ENCODE measurements around the gene MRPL22.
A peak's percentile ranks its signal among the peaks of the same experiment; 100 is the strongest.
"Not testable (repeated sequence)": the region's sequence is repeated elsewhere in the genome, so short reads cannot be mapped to it uniquely, and the experiment has no call there.

Gene MRPL22

GRCh38 chr5:154943527-154943926 lies 2.7 kb downstream of the MRPL22 start:
- ATAC-seq (no peak), DNase-seq (no peak)

DNA sequence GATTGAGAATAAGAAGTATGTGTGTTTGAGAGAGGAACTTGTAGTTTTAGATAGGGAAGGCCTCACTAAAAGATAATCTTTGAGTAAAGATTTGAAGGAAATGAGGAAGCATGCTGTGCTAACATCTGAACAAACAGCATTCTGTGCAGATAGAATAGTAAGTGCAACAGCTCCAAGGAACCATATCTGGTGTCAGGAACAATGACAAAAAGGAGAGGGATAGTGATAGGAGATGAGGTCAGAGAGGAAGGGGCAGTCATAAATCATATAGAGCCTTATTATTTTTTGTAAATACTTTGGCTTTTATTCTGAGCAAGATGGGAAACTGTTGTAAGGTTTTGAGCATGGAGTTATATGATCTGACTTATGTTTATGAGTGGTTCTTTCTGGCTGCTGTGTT lies 3.8 kb downstream of the MRPL22 start:
- ATAC-seq, result no peak
- no peak for DNase-seq

- ATAC-seq (no peak), DNase-seq (no peak)
These were observed 4.9 kb downstream of the MRPL22 start for GRCh38 chr5:154945695-154946301.

DNA sequence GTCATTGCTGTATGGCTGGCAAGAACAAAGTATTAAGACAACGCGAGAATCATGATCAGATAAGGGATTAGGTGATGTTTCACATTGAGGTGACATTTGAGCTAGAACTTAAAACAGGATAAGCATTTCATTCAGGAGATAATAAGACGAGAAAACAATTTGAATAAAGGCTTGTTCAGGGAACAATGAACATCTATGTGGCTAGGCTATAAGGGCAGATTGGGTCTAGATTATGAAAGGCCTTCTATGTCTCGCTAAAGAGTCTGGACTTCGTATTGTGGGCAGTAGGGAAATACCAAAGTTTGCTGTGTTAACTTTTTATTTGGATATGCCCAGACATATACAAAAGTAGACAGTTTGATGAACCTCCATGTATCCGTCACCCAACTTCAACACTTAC lies 6.9 kb downstream of the MRPL22 start:
- ATAC-seq, result no peak
- no peak for DNase-seq

DNA sequence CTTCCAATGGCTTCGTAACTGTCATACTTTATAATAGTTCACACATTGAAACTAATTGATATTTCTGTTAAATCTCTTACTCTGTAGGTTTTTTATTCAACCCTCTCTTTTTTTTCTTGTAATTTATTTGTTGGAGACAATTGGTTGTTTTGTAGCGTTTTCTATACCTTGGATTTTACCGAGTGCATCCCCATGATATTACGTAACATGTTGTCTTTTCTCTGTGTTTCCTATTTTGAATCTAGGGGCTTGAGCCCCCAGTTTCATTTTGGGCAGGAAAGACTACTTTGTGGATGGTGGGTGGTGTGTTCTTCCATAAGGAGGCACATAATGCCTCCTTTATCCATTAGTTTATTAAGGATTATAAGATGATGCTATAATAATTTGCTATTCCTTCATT lies 7.4 kb downstream of the MRPL22 start:
- DNase-seq (no peak), ATAC-seq (no peak)

DNA sequence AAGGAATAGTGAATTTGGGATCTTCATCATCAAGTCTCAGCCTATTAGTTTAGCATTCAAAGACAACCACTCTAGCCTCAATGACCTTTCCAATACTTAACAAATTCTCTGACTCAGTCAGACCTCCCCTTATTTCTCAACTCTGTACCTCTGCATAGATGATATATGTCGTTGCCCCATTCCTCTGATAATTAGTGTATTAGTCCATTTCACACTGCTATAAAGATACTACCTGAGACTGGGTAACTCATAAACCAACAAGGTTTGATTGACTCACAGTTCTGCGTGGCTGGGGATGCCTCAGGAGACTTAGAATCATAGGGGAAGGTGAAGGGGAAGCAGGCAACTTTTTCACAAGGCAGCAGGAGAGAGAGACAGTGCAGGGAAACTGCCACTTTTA lies 8.9 kb downstream of the MRPL22 start:
- ATAC-seq, result no peak
- no peak for DNase-seq

- ATAC-seq (no peak), DNase-seq (no peak)
These were observed 15.8 kb downstream of the MRPL22 start for GRCh38 chr5:154956712-154957111.

- ATAC-seq (no peak), DNase-seq (no peak)
These were observed 21.6 kb downstream of the MRPL22 start for GRCh38 chr5:154962494-154962893.

- no peak for ATAC-seq
- no peak for DNase-seq
These were observed 25.4 kb downstream of the MRPL22 start for GRCh38 chr5:154966081-154966841.

GRCh38 chr5:154966874-154967273 lies 26.0 kb downstream of the MRPL22 start:
- ATAC-seq (no peak), DNase-seq (no peak)

- DNase-seq, result no peak
- no peak for ATAC-seq
These were observed 26.6 kb downstream of the MRPL22 start for GRCh38 chr5:154967421-154968024.

DNA sequence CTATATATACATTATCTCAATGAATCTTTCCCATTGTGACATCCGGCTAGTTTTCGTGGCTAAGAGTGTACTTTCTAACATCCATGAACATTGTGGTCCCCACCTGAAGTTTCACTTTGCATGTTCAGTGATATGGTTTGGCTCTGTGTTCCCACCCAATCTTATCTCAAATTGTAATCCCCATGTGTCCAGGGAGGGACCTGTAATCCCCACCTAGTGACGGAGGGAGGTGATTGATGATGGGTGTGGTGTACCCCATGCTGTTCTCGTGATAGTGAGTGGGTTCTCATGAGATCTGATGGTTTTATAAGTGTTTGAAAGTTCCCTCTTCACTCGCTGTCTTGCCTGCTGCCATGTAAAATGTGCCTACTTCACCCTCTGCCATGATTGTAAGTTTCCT lies 28.1 kb downstream of the MRPL22 start:
- DNase-seq, result no peak
- ATAC-seq, result no peak

DNA sequence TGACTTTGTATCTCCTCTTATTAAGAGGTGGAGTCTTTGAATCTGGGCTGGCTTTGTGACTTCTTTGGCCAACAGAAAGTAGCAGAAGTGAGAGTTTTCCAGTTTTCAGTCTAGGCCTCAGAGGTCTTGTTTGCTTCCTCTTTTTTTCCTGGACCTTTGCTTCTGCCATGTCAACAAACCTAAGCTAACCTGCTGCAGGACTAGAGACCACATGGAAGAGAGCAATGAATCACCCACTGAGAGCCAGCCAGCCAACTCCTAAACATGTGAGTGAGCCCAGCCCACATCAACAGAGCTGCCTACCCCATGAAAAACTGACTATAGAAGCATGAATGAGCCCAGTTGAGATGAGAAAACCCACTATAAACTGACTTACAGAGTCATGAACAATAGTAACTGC lies 29.9 kb downstream of the MRPL22 start:
- DNase-seq (no peak), ATAC-seq (no peak)

- ATAC-seq (no peak), DNase-seq (no peak)
These were observed 30.6 kb downstream of the MRPL22 start for GRCh38 chr5:154971501-154971900.

DNA sequence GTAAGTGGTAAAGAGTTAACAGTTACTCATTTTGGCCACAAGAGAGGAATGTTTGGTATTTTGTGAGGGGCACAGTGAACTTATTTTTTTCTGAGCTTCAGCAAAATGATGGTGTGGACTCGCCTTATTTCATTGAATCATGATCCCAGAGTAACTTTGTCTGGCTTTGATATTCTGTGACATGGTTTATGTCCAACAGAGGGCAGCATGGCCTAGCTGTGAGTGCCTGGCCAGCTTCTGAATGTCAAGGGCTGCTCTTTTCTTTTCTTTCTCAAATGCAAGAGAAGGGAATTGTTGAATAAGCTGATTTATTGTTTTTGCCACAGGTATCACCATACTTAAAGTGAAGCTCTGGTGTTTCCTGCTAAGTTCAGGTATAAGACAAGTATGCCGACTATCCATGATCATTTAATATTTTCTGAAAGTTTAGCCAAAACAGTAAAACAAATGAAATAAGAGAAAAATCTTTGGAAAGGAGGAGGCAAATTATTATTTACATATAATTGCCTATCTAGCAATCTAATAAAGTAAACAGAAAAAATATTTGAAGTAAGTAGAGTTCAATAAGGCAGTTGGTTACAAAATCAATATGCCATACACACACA lies 31.7 kb downstream of the MRPL22 start:
- peak; percentile 55 for ATAC-seq
- DNase-seq, result peak; percentile 9

- not testable (repeated sequence) for DNase-seq, ATAC-seq
These were observed 35.2 kb downstream of the MRPL22 start for GRCh38 chr5:154976082-154976481.

DNA sequence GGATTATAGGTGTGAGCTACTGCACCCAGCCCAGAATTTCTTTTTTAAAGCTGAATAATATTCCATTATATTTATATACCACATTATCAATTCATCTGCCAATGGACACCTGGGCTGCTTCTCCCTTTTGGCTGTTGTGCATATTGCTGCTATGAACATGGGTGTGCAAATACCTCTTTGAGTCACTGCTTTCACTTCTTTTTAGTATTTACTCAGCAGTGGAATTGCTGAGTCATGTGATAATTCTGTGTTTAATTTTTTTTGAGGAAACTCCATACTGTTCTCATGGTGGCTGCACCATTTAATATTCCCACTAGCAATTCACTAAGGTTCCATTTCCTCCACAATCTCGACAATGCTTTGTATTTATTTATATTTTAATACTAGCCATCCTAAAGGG lies 36.5 kb downstream of the MRPL22 start:
- DNase-seq (no peak), ATAC-seq (no peak)

DNA sequence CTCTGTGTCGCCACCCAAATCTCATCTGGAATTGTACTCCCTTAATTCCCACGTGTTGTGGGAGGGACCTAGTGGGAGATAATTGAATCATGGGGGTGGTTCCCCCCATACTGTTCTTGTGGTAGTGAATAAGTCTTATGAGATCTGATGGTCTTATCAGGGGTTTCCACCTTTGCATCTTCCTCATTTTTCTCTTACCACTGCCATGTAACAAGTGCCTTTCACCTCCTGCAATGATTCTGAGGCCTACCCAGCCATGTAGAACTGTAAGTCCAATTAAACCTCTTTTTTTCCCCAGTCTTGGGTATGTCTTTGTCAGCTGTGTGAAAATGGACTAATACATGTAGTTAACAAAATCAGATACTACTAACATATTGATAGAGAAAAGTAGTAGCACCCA lies 37.4 kb downstream of the MRPL22 start:
- DNase-seq, ATAC-seq: not testable (repeated sequence)

DNA sequence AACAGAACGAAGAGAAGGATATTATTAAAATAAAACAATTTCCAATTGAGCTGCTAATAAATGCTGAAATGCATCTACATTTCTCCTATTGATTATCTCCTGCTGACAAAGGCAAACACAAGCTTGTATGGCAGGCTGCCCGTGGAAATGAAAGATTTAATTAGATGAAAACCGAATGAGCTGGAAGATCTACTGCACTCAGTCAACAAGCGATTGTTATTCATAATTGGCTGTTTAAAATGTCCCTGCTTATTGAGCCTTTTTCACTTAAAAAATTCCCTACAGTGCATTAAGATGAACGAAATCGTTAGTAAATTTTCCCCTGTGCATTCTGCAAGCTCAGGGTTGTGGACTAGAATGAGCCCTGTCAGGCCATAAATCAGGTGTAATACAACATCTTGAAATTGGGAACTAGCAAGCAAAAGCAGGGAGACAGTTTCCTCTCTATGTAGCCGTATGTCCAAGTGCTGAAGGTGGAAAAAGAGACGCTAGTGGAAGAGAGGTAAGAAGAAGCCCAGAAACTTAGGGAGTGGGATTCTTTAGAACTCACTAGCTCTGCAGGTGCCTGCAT lies 44.2 kb downstream of the MRPL22 start:
- ATAC-seq, result no peak
- DNase-seq, result no peak

- no peak for DNase-seq
- ATAC-seq, result no peak
These were observed 45.3 kb downstream of the MRPL22 start for GRCh38 chr5:154986151-154986550.

DNA sequence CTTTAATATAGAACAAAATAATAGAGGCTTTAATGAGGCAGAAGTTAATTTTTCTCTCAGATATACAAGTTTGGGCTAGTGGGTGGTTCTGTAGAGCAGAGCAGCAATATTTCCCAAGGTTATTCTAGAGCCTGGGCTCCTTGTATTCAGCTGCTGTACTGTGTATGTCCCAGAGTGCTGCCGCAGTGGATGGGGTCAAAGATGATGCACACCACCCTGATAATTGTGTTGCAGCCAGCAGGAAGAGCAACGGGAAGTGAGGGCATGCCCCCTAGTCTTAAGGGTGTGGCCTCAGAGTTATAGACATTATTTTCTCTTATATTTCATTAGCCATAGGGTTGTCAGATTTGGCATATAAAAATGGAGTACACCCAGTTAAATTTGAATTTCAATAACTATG lies 48.8 kb downstream of the MRPL22 start:
- ATAC-seq, result no peak
- no peak for DNase-seq

DNA sequence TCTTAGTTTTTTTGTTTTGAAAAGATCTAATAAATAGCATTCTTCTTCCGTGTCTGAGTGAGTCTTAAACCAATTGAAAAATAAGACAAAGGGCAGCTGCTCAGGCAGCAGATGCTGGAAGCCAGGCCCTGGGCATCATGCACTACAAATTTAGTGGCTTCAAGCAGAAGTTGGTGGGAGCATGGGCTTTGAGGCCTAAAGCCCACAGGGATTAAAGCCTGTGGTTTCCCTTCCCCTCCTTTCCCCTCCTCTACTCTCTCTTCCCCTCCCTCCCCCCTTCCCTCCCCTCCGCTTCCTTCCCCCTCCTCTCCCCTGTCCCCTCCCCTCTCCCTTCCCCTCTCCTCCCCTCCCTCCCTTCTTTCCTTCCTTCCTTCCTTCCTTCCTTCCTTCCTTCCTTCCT lies 52.6 kb downstream of the MRPL22 start:
- DNase-seq (no peak), ATAC-seq (no peak)

DNA sequence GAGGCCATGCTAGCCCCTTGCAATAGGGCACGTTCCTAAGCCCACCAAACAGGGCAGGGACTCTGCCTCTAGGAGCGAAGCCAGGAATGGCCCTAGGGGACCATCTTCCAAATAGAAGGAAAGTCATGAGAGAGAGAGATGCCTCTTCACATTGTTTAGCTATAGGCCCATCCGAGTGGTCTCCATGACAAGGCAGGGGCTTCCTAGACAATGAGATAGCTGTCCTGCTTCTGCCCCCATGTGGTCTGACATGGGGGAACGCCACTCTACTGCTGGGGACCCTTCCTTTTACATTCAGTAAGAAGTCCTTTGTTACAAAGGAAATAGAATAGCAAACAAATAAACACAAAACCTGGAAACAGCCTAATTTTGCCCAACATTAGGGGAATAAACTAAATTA lies 54.8 kb downstream of the MRPL22 start:
- no peak for ATAC-seq
- DNase-seq, result no peak

Measured in stimulated activated naive CD8-positive, alpha-beta T cell treated with anti-CD3 and anti-CD28 coated beads, Interleukin-15, Interleukin-2, amounts not matched to agents 100 U/mL and 50 U/mL, for 24 hours (primary cell).